GM10248 (cell line): ENCODE data around the gene ARVCF.

ENCODE experiments used
- CTCF ChIA-PET: fragments of 300-600 bp; sonication (Branson Sonifier 250); formaldehyde crosslinking; extraction: SDS; loops from one replicate; lab custom pipeline; 2021; ENCODE audit warnings: antibody characterized with exemption; lab: Yijun Ruan, JAX
- POLR2A ChIA-PET: fragments of 350-650 bp; sonication (Branson Sonifier 250); formaldehyde crosslinking; extraction: SDS; loops from one replicate; lab custom pipeline; 2020; ENCODE audit warnings: antibody characterized with exemption; lab: Yijun Ruan, JAX
- DNase-seq: peaks from one replicate; pipeline ENCODE4 v3.0.0; 2012; ENCODE audit errors: extremely low spot score
- TF ChIP-seq, protein P1 (sequence below): IDR thresholded peaks from 2 replicates; pipeline ENCODE4 v1.5.1; 2012; ENCODE audit warnings: mild to moderate bottlenecking, low read depth; ENCODE audit errors: extremely low read depth, missing control alignments, control extremely low read depth

ARVCF gene

DNA sequence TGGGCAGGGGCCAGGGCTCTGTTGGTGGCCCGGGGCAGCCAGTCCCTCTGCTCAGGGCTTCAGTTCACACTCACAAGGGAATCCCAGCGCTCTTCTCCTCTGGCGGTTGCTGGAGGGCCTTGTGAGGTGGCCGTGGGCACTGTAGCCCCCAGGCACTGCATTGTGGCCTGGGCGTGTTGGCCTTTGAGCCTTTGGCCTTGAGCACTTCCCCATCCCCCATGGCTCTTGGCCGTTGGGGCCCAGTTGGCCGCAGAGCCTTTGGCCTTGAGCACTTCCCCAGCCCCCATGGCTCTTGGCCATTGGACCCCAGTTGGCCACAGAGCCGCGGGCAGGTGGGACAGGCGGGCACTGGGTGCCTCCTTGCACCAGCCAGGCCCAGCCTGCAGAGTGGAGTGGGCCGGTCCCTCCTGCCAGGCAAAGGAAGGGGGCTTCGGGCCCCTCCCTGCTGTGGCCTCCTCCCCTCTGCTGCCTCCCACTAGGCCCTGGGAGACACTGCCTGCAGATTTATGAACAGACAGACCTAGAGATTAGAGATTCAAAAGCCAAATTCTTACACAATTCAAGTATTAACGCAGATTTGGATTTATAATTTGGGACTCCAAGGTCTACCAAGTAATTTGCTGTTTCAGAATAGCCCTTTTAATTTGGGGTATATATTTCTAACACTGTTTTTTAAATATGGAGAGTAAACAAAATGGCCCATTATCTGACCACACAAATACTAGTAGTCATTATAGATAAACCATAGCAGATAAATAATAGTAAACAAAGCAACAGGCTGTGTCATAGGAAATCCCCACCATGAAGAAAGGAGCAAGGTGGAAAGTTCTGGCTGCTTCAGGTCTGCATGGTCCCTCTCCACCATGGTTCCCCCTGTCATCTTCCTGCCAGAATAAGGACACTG, 56.8 kb downstream of the ARVCF start:
- TF ChIP-seq, protein P1, sequence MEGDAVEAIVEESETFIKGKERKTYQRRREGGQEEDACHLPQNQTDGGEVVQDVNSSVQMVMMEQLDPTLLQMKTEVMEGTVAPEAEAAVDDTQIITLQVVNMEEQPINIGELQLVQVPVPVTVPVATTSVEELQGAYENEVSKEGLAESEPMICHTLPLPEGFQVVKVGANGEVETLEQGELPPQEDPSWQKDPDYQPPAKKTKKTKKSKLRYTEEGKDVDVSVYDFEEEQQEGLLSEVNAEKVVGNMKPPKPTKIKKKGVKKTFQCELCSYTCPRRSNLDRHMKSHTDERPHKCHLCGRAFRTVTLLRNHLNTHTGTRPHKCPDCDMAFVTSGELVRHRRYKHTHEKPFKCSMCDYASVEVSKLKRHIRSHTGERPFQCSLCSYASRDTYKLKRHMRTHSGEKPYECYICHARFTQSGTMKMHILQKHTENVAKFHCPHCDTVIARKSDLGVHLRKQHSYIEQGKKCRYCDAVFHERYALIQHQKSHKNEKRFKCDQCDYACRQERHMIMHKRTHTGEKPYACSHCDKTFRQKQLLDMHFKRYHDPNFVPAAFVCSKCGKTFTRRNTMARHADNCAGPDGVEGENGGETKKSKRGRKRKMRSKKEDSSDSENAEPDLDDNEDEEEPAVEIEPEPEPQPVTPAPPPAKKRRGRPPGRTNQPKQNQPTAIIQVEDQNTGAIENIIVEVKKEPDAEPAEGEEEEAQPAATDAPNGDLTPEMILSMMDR, result no peak
- ChIA-PET CTCF (interaction anchor here (1.0 to 1.2 kb wide), 3 partner anchors 11 to 12 kb away, joined by 3 to 4 read pairs (median 4); no protein-coding TSS in a partner anchor), POLR2A (no interaction called here)
- no peak for DNase-seq

DNA sequence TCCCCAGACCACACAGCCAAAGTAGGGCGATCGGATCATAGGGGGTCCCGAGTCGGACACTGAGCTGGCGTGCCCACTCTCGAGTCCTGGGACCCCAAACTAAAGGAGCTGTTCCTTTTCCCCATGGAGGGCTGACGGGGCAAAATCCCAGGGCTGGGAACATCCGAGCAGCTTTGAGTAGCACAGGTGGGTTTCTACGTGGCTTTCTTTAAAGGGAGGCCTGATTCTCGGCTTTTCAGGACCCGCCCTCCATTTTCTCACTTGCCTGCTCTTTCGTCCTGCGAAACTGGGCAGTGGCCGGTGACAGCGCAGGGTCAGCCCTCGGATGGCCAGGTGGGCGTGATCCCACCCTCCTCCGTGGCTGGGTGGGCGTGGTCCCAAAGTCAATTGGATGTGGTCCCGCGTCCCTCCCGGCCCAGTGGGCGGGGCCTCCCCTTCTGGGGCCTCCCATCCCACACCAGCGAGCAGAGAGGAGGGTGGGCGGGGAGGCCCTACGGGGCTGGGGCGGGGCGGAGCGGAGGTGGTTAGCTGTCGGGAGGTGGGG, 57.5 kb downstream of the ARVCF start:
- no peak for DNase-seq
- ChIA-PET POLR2A (no interaction called here), CTCF (interaction anchor here (1.0 to 1.2 kb wide), 2 partner anchors 11 kb away, joined by 3 to 4 read pairs; no protein-coding TSS in a partner anchor)
- TF ChIP-seq, protein P1, result no peak

GRCh38 chr22:19958083-19959042, 58.3 kb downstream of the ARVCF start:
- DNase-seq, result no peak
- CTCF ChIA-PET, result interaction anchor here (0.8 to 1.2 kb wide), 3 partner anchors 11 to 228 kb away, joined by 3 to 4 read pairs (median 3); no protein-coding TSS in a partner anchor
- POLR2A ChIA-PET, result no interaction called here
- TF ChIP-seq, protein P1, result no peak

- ChIA-PET CTCF (interaction anchor here (0.8 to 1.7 kb wide), 2 partner anchors 10 to 227 kb away, joined by 3 to 8 read pairs; no protein-coding TSS in a partner anchor), POLR2A (no interaction called here)
- TF ChIP-seq, protein P1, result no peak
- DNase-seq, result no peak
These were observed 59.2 kb downstream of the ARVCF start for GRCh38 chr22:19957445-19957844.

GRCh38 chr22:19955241-19956128, 61.1 kb downstream of the ARVCF start:
- ChIA-PET CTCF (interaction anchor here (0.9 to 2.7 kb wide), 4 partner anchors 8 to 225 kb away, joined by 4 to 8 read pairs (median 4); no protein-coding TSS in a partner anchor), POLR2A (no interaction called here)
- TF ChIP-seq, protein P1, result no peak
- DNase-seq, result no peak
